Amniotic epithelial cell (primary cell): ENCODE measurements around the gene RASGRP1.

Experiments used
- DNase-seq: peaks from one replicate; pipeline ENCODE4 v3.0.0-alpha.2; 2010; ENCODE audit warnings: low read depth

Gene RASGRP1

DNA sequence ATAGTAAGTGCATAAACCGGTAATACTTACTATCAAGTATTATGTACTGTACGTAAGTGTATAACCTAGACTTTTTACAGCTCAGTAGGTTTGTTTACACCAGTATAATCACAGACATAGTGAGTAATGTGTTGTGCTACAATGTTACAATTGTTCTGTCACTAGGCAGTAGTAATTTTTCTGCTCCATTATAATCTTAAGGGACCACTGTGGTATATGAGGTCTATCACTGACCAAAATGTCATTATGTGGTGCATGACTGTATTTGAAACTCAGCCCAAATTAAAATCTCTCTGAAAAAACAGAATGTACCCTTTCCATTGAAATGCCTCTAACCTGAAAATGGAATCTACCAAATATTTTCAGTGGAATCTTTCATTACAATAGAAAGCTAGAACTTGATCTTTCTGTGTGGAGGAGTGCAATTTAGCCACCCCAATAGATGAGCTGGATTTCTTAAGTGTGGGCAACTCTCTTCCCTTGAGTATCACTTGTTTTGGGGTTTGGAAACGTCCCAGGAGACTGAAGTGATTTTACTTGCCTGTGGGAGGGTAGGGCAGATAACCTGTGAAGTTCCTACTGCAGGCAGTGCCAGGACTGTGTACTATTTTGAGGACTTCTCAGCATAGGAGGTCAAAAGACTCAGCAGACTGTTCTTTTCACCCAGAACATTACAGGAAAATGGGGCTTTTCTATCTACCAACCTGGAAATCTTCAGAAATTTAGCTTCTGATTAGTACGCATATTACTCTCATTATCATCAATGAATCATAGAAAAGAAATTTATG, 59.7 kb downstream of the RASGRP1 start:
- no peak for DNase-seq

GRCh38 chr15:38503496-38503895, 61.1 kb downstream of the RASGRP1 start:
- DNase-seq: no peak

DNA sequence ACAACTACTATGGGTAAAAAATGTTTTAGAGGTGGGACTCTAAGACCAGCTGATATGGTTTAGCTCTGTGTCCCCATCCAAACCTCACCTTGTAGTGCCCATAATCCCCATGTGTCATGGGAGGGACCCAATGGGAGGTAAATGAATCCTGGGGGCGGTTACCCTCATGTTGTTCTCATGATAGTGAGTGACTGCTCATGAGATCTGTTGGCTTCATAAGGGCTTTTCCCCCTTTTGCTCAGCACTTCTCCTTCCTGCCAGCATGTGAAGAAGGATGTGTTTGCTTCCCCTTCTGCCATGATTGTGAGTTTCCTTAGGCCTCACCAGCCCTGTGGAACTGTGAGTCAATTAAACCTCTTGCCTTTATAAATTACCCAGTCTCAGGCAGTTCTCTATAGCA, 65.0 kb downstream of the RASGRP1 start:
- no peak for DNase-seq

- DNase-seq: no peak
Measured at GRCh38 chr15:38496151-38496550, 68.5 kb downstream of the RASGRP1 start.

GRCh38 chr15:38490242-38490922, 74.2 kb downstream of the RASGRP1 start:
- no peak for DNase-seq

DNA sequence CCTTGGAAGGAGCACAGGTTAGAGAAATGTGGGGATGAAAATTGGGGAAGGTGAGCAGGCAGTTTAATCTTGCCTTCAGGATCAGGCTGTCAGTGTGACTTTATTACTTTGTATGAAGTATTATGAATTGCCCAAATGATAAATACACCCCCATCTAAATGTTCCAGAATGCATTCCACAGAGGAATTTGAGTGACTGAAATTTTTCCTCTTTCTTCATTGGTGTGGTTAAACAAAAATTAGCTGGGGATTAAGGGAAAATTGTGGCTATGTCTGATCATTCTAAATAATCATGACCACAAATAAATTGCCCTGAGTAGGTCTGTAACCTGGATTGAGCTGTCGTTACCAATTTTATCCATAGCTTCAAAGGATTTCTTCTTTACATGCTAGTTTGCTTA, 77.2 kb downstream of the RASGRP1 start:
- DNase-seq: peak; percentile 24

DNA sequence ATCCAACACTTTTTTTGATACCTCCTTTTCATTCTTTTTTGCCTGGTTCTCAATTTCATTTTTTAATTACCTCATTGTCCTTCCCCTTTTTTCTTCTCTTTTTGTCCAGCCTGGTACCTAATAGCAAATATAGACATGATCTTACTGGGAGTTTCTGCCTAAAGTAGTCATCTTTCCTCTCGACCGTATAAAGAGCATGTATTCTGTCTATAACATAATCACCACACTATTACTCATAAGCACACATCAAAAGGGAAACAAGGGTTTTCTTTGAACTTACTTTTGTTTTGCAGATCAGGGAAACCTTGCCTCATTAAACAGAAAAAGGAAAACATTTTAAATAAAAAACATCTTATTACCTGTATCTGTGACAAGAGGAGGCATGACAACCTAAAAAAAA, 77.7 kb downstream of the RASGRP1 start:
- DNase-seq: peak; percentile 16

- no peak for DNase-seq
Measured at GRCh38 chr15:38482572-38482971, 82.0 kb downstream of the RASGRP1 start.

DNA sequence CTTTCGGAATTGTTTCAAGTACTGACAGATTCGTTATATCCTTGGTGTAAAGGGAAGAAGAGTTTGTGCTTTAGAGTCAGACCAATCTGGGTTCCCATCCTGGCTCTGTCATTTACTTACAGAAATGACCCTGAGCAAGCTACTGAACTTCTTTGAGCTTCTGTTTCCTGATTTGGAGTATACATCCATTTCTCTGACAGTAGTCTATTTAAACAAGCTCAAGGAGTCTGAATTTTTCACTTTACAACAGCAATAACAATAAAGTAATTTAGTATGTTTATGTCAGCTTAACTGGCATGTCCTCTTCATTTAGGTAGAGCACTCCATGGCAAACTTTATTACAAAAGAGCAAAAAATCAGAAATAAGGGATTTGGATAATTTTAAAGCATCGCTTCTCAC, 82.9 kb downstream of the RASGRP1 start:
- DNase-seq: no peak

DNA sequence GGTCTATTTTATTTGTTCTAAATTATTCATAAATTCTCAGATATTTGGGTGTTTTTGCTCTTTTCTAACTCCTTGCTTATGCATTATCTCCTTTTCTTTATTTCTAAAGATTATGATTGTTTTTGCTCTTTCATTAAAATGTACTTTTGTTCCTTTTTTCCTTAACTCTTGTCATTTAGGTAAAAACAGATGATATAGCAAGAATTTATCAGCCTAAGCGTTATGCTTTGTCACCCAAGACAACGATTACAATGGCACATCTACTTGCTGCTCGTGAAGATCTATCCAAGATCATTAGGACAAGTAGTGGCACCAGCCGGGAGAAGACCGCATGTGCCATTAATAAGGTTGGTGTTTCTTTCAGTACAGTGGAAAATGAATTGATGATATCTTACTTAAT, 83.5 kb downstream of the RASGRP1 start:
- no peak for DNase-seq

- DNase-seq: no peak
Measured at GRCh38 chr15:38479756-38480155, 84.9 kb downstream of the RASGRP1 start.

GRCh38 chr15:38479266-38479665, 85.3 kb downstream of the RASGRP1 start:
- no peak for DNase-seq

DNA sequence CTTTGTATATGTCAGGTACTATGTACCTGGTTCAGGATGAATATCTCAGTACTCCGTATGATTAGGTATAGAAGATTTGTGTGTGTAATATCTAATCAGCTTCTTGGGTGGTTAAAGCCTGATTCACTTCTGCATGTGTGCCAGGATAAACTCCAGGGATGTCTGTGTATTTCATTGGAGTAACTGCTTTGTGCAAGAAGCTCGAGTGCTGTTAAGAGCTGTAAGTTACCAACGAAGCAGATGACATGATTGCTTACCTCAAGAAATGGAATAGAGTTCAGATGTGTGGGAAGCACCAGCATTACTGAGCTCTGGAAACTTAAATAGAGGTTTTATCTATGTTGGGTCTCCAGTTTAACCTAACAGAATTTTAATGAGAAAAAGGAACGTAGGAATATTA, 87.0 kb downstream of the RASGRP1 start:
- DNase-seq: peak; percentile 57

- DNase-seq: no peak
Measured at GRCh38 chr15:38476120-38476519, 88.5 kb downstream of the RASGRP1 start.

DNA sequence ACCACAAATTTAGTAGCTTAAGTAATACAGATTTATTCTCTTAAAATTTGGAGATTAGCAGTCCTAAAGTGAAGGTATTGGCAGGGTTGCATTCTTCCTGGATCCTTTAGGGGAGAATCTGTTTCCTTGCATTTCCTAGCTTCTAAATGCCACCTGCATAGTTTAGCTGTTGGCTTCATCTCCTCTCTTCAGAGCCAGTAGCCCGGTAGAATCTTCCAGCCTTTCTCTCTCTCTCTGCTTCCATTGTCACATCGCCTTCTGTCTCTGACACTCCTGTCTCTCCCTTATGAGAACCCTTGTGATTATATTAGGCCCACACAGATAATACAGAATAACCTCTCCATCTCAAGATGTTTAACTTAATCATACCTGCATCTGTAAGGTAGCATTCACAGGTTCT, 89.3 kb downstream of the RASGRP1 start:
- no peak for DNase-seq

GRCh38 chr15:38474155-38474757, 90.4 kb downstream of the RASGRP1 start:
- DNase-seq: peak; percentile 73

DNA sequence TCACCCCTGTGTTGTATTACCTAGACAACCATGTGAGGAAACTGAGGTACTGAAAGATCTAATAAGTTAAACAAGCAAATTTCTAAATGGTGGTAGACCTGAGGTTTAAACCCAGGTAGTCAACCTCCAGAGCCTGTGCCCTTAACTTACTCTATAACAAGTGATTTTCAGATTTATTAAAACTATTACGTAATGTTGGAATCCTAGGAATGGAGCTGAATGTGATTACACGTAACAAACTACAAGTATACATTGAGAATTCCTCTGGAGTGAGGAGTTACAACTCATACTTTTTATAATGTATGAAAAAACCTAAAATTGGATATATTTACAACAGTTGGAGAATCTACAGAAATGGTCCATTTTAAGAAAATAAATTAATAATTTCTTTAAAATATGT, 92.6 kb downstream of the RASGRP1 start:
- DNase-seq: peak; percentile 36

- no peak for DNase-seq
Measured at GRCh38 chr15:38470816-38471215, 93.8 kb downstream of the RASGRP1 start.

- no peak for DNase-seq
Measured at GRCh38 chr15:38464675-38465074, 99.9 kb downstream of the RASGRP1 start.

- no peak for DNase-seq
Measured at GRCh38 chr15:38463893-38464292, 100.7 kb downstream of the RASGRP1 start.

- DNase-seq: peak; percentile 20
Measured at GRCh38 chr15:38461066-38461833, 103.4 kb downstream of the RASGRP1 start.

DNA sequence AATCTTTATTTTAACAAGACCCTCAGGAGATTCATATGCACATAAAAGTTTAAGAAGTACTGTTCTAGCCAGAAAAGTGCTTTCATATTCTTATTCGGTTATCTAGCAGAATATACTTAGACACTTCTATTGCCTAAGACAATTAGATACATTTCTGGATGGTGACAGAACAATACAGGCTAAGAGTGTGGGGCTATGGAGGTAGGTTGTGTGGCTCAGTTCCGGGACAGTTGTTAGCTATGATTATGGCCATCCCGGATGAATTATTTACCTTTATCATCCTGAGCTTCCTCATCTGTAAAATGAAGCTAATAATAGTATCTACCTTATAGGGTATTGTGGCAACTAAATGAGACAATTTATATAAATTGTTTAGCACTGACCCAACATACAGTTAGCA, 104.1 kb downstream of the RASGRP1 start:
- DNase-seq: no peak

- no peak for DNase-seq
Measured at GRCh38 chr15:38459480-38459879, 105.1 kb downstream of the RASGRP1 start.
